HUES64 (cell line): Measurements from ENCODE around the gene NFATC3.

Experiments used
- H3K27ac ChIP-seq: 2 replicates; pipeline ENCODE4 v1.7.0; 2013; ENCODE audit warnings: low read depth, low read length, inconsistent platforms
- H3K27me3 ChIP-seq: 2 replicates; pipeline ENCODE4 v1.6.1; 2013; ENCODE audit warnings: mild to moderate bottlenecking, low read length; ENCODE audit not compliant: insufficient read depth
- H3K36me3 ChIP-seq: 2 replicates; pipeline ENCODE4 v1.6.1; 2013; ENCODE audit warnings: mild to moderate bottlenecking, low read length; ENCODE audit not compliant: insufficient read depth
- H3K4me1 ChIP-seq: 2 replicates; pipeline ENCODE4 v1.6.1; 2013; ENCODE audit warnings: mild to moderate bottlenecking, low read length, moderate library complexity; ENCODE audit not compliant: insufficient read depth
- H3K4me3 ChIP-seq: 2 replicates; pipeline ENCODE4 v1.5.1; 2013; ENCODE audit warnings: mild to moderate bottlenecking, low read length, moderate library complexity
- H3K9ac ChIP-seq: 2 replicates; pipeline ENCODE4 v1.6.1; 2013; ENCODE audit warnings: mild to moderate bottlenecking, low read depth, low read length
- H3K9me3 ChIP-seq: 2 replicates; pipeline ENCODE4 v1.6.1; 2013; ENCODE audit warnings: low read depth, low read length; ENCODE audit not compliant: insufficient read depth
- WGBS: fragments of 150-250, 120-280 bp; methylation state at CpG from one replicate; pipeline ENCODE4 v1.1.7; 2013; ENCODE audit warnings: missing lambda C conversion rate; 5-methylcytosine and 5-hydroxymethylcytosine counted together

Gene NFATC3

DNA sequence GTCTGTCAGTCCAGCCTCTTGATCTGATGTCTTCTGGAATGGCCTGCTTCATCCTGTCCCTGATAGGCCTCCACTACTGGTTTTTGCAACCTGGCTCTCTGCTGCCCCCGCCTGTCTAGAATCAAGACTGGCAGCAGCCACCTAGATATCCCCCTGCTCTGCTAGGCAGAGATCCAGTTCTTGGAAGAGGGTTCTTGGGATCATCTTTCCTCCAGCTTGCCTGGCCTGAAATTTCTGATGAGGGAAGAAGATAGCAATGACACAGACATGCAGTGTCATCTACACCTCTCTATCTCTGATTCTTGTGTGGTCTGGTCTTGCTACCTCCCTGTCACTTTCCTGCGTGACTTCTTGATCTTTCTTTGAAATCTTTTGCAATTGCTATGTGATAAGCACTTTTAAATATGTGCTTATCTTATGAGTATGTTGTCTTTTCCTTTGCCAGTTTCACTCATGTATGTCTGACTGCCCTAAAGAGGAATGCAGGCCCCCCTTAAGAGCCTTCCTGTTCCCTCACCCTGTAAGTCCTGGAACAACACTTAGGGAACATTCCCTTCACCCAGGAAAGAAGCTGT lies 20.3 kb upstream of the NFATC3 start:
- Histone ChIP-seq H3K4me1 (no peaks in the 10 kb centered on the region), H3K36me3 (peaks cover 36% of the 10 kb centered on the region), H3K4me3 (no peak overlapping the region), H3K9ac (no peak overlapping the region), H3K9me3 (no peaks in the 10 kb centered on the region), H3K27me3 (no peaks in the 10 kb centered on the region), H3K27ac (no peak overlapping the region)
- 12% methylated on average over 1 of the region's 2 CpGs for WGBS

- no peak overlapping the region for H3K9ac ChIP-seq
- H3K4me3 ChIP-seq, result no peak overlapping the region
- WGBS, result 74% methylated on average over 4 of the region's 6 CpGs
- no peaks in the 10 kb centered on the region for H3K4me1 ChIP-seq
- no peaks in the 10 kb centered on the region for H3K27me3 ChIP-seq
- H3K9me3 ChIP-seq, result no peaks in the 10 kb centered on the region
- H3K27ac ChIP-seq, result no peak overlapping the region
- peaks cover 45% of the 10 kb centered on the region for H3K36me3 ChIP-seq
Measured at GRCh38 chr16:68065716-68066305, 19.4 kb upstream of the NFATC3 start.

GRCh38 chr16:68066763-68067162 lies 18.4 kb upstream of the NFATC3 start:
- peaks cover 49% of the 10 kb centered on the region for H3K36me3 ChIP-seq
- WGBS, result no CpG with 5 or more reads among the region's 1 CpG
- H3K4me1 ChIP-seq, result no peaks in the 10 kb centered on the region
- no peaks in the 10 kb centered on the region for H3K27me3 ChIP-seq
- H3K9ac ChIP-seq, result no peak overlapping the region
- no peaks in the 10 kb centered on the region for H3K9me3 ChIP-seq
- no peak overlapping the region for H3K27ac ChIP-seq
- no peak overlapping the region for H3K4me3 ChIP-seq

GRCh38 chr16:68068926-68069325 lies 16.2 kb upstream of the NFATC3 start:
- 98% methylated on average over 9 of the region's 9 CpGs for WGBS

GRCh38 chr16:68069511-68070248 lies 15.5 kb upstream of the NFATC3 start:
- WGBS, result 94% methylated on average over 7 of the region's 7 CpGs
- peaks cover 74% of the 10 kb centered on the region for H3K36me3 ChIP-seq
- H3K27ac ChIP-seq, result no peak overlapping the region
- H3K4me3 ChIP-seq, result no peak overlapping the region
- no peak overlapping the region for H3K9ac ChIP-seq
- H3K27me3 ChIP-seq, result no peaks in the 10 kb centered on the region
- H3K4me1 ChIP-seq, result no peaks in the 10 kb centered on the region
- no peaks in the 10 kb centered on the region for H3K9me3 ChIP-seq

More at GRCh38 chr16:68068926-68069325, 16.2 kb upstream of the NFATC3 start:
- H3K27ac ChIP-seq, result no peak overlapping the region
- no peak overlapping the region for H3K4me3 ChIP-seq
- peaks cover 66% of the 10 kb centered on the region for H3K36me3 ChIP-seq
- H3K4me1 ChIP-seq, result no peaks in the 10 kb centered on the region
- H3K9ac ChIP-seq, result no peak overlapping the region
- H3K9me3 ChIP-seq, result no peaks in the 10 kb centered on the region
- no peaks in the 10 kb centered on the region for H3K27me3 ChIP-seq

DNA sequence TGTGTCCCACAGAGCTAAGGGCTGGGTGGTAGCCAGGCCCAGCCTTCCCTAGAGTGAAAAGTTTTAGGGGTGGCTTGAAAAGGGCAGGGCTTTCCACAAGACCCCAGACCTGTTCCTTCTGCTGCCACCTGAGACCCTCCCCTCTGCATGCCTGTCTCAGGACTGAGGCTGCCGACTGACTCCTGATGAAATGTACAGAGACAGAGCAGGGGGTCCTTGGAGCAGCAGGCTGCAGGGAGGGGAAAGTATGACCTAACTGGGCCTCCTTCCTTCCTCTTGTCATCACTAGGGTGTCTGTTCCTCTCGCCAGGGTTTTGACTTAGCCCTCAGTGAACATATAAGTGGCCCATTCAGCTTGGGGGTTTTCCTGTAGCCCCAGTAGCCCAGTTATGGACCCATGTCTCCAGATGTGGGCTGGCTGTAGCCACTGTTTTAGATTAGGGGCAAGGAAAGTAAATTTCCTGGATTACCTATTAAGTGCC lies 14.9 kb upstream of the NFATC3 start:
- WGBS, result 93% methylated on average over 2 of the region's 2 CpGs
- H3K9me3 ChIP-seq, result no peaks in the 10 kb centered on the region
- peaks cover 79% of the 10 kb centered on the region for H3K36me3 ChIP-seq
- H3K27me3 ChIP-seq, result no peaks in the 10 kb centered on the region
- no peak overlapping the region for H3K4me3 ChIP-seq
- no peak overlapping the region for H3K9ac ChIP-seq
- no peak overlapping the region for H3K27ac ChIP-seq
- H3K4me1 ChIP-seq, result no peaks in the 10 kb centered on the region

- Histone ChIP-seq H3K4me3 (no peak overlapping the region), H3K36me3 (peaks cover 77% of the 10 kb centered on the region), H3K27ac (no peak overlapping the region), H3K4me1 (no peaks in the 10 kb centered on the region), H3K27me3 (no peaks in the 10 kb centered on the region), H3K9ac (no peak overlapping the region), H3K9me3 (no peaks in the 10 kb centered on the region)
- 95% methylated on average over 14 of the region's 14 CpGs for WGBS
Measured at GRCh38 chr16:68070806-68071517, 14.2 kb upstream of the NFATC3 start.

GRCh38 chr16:68071518-68071901 lies 13.7 kb upstream of the NFATC3 start:
- H3K4me1 ChIP-seq, result no peaks in the 10 kb centered on the region
- 75% methylated on average over 1 of the region's 1 CpG for WGBS
- no peaks in the 10 kb centered on the region for H3K9me3 ChIP-seq
- no peak overlapping the region for H3K27ac ChIP-seq
- H3K36me3 ChIP-seq, result peaks cover 77% of the 10 kb centered on the region
- no peaks in the 10 kb centered on the region for H3K27me3 ChIP-seq
- no peak overlapping the region for H3K4me3 ChIP-seq
- no peak overlapping the region for H3K9ac ChIP-seq

- no peak overlapping the region for H3K4me3 ChIP-seq
- no peak overlapping the region for H3K27ac ChIP-seq
- no peak overlapping the region for H3K9ac ChIP-seq
- H3K27me3 ChIP-seq, result no peaks in the 10 kb centered on the region
- 98% methylated on average over 9 of the region's 9 CpGs for WGBS
- H3K4me1 ChIP-seq, result no peaks in the 10 kb centered on the region
- peaks cover 77% of the 10 kb centered on the region for H3K36me3 ChIP-seq
- no peaks in the 10 kb centered on the region for H3K9me3 ChIP-seq
Measured at GRCh38 chr16:68072038-68072695, 13.0 kb upstream of the NFATC3 start.

GRCh38 chr16:68073902-68074760 lies 11.0 kb upstream of the NFATC3 start:
- Histone ChIP-seq H3K4me1 (no peaks in the 10 kb centered on the region), H3K9ac (no peak overlapping the region), H3K27ac (no peak overlapping the region), H3K4me3 (no peak overlapping the region), H3K9me3 (no peaks in the 10 kb centered on the region), H3K36me3 (peaks cover 88% of the 10 kb centered on the region), H3K27me3 (no peaks in the 10 kb centered on the region)
- WGBS, result 95% methylated on average over 9 of the region's 9 CpGs
